GM23338 (cell line): ENCODE data around the gene PIPOX. TPM values are rescaled to one million over a fixed set of nuclear protein-coding genes. Genes with fewer than 3 reads are reported as not detected.

Source experiments
- ATAC-seq: fragments of 200-7000 bp; cut with Tn5 transposase; 3 replicates; pipeline ENCODE4 v1.9.1; 2020
- DNase-seq: peaks from one replicate; pipeline ENCODE4 v3.0.0-alpha.2; 2015; ENCODE audit warnings: low spot score
- H2AFZ ChIP-seq: fragments of 200-600 bp; sonication (generic); 2 replicates; pipeline ENCODE4 v1.8.0; 2016; ENCODE audit warnings: antibody characterized with exemption, mild to moderate bottlenecking, moderate library complexity
- H3F3A ChIP-seq: fragments of 200-600 bp; sonication (generic); replicated peaks from 2 replicates; pipeline ENCODE4 v1.8.0; 2017; ENCODE audit warnings: antibody characterized with exemption, mixed run types, low read depth
- H3K27ac ChIP-seq: fragments of 200-600 bp; sonication (generic); 2 replicates; pipeline ENCODE4 v1.6.1; 2016; ENCODE audit warnings: low read depth
- H3K27me3 ChIP-seq: fragments of 200-600 bp; sonication (generic); 2 replicates; pipeline ENCODE4 v1.8.0; 2016; ENCODE audit warnings: mild to moderate bottlenecking, mixed run types, moderate library complexity; ENCODE audit not compliant: insufficient read depth
- H3K36me3 ChIP-seq: fragments of 200-600 bp; sonication (generic); 2 replicates; pipeline ENCODE4 v1.8.0; 2016; ENCODE audit warnings: mild to moderate bottlenecking; ENCODE audit not compliant: insufficient read depth
- H3K4me1 ChIP-seq: fragments of 200-600 bp; sonication (generic); 2 replicates; pipeline ENCODE4 v1.8.0; 2016; ENCODE audit warnings: mild to moderate bottlenecking, moderate library complexity; ENCODE audit not compliant: insufficient read depth
- H3K4me2 ChIP-seq: fragments of 200-600 bp; sonication (generic); 2 replicates; pipeline ENCODE4 v1.7.1; 2017; ENCODE audit warnings: mixed run types
- H3K4me3 ChIP-seq: fragments of 200-600 bp; sonication (generic); 2 replicates; pipeline ENCODE4 v1.6.1; 2016; ENCODE audit warnings: mixed run types
- H3K79me2 ChIP-seq: fragments of 200-600 bp; sonication (generic); replicated peaks from 2 replicates; pipeline ENCODE4 v1.8.0; 2017; ENCODE audit warnings: mild to moderate bottlenecking; ENCODE audit not compliant: insufficient read depth
- H3K9me2 ChIP-seq: fragments of 200-600 bp; sonication (generic); 2 replicates; pipeline ENCODE4 v1.8.0; 2017; ENCODE audit not compliant: insufficient read depth
- H4K20me1 ChIP-seq: fragments of 200-600 bp; sonication (generic); replicated peaks from 2 replicates; pipeline ENCODE4 v1.8.0; 2017; ENCODE audit warnings: mild to moderate bottlenecking; ENCODE audit not compliant: insufficient read depth
- H3K27ac Mint-ChIP-seq: 2 replicates; pipeline ENCODE4 v1.8.0; 2020; ENCODE audit warnings: inconsistent platforms, mild to moderate bottlenecking, moderate library complexity, mixed read lengths
- H3K27me3 Mint-ChIP-seq: 3 replicates; pipeline ENCODE4 v1.8.0; 2022; ENCODE audit warnings: low read depth, mild to moderate bottlenecking, moderate library complexity, mixed read lengths, inconsistent platforms; ENCODE audit not compliant: insufficient read depth, poor library complexity
- H3K36me3 Mint-ChIP-seq: 3 replicates; pipeline ENCODE4 v1.8.0; 2021; ENCODE audit warnings: low read depth, mild to moderate bottlenecking, inconsistent platforms, moderate library complexity, mixed read lengths
- H3K4me1 Mint-ChIP-seq: 3 replicates; pipeline ENCODE4 v1.8.0; 2020; ENCODE audit warnings: mild to moderate bottlenecking, inconsistent platforms, mixed read lengths
- H3K4me3 Mint-ChIP-seq: 3 replicates; pipeline ENCODE4 v1.8.0; 2021; ENCODE audit warnings: moderate library complexity, mild to moderate bottlenecking, inconsistent platforms, mixed read lengths
- H3K9me3 Mint-ChIP-seq: 3 replicates; pipeline ENCODE4 v1.8.0; 2020; ENCODE audit warnings: moderate library complexity, mild to moderate bottlenecking, inconsistent platforms, mixed read lengths
- CREB1 ChIP-seq: fragments of 250-450 bp; sonication (Bioruptor Pico); IDR thresholded peaks from 2 replicates; pipeline ENCODE4 v1.5.0; 2020; ENCODE audit warnings: low read depth, mild to moderate bottlenecking, moderate library complexity
- ETS1 ChIP-seq: IDR thresholded peaks from 2 replicates; pipeline ENCODE4 v1.6.1; 2016; ENCODE audit warnings: antibody characterized with exemption
- JUNB ChIP-seq: IDR thresholded peaks from one replicate; pipeline ENCODE4 v1.6.1; 2016; ENCODE audit warnings: antibody characterized with exemption; ENCODE audit not compliant: unreplicated experiment
- NANOG ChIP-seq: IDR thresholded peaks from 2 replicates; pipeline ENCODE4 v1.6.1; 2016; ENCODE audit warnings: antibody characterized with exemption, borderline replicate concordance
- POLR2AphosphoS5 ChIP-seq: IDR thresholded peaks from 2 replicates; pipeline ENCODE4 v1.6.1; 2016; ENCODE audit warnings: antibody characterized with exemption, low read depth
- STAT1 ChIP-seq: IDR thresholded peaks from one replicate; pipeline ENCODE4 v1.6.1; 2016; ENCODE audit warnings: antibody characterized with exemption; ENCODE audit not compliant: unreplicated experiment
- ZNF114 ChIP-seq: fragments of 250-450 bp; sonication (Bioruptor Pico); IDR thresholded peaks from 2 replicates; pipeline ENCODE4 v1.5.0; 2020; ENCODE audit warnings: mild to moderate bottlenecking, moderate library complexity
- ZNF331 ChIP-seq: fragments of 250-450 bp; sonication (Bioruptor Pico); IDR thresholded peaks from 2 replicates; pipeline ENCODE4 v1.5.0; 2020; ENCODE audit warnings: low read depth, mild to moderate bottlenecking, moderate library complexity
- polyA plus RNA-seq: library from polyadenylated mRNA; unstranded; fragments of >200 nt; fragmentation: Nextera tagmentation; extraction: Ambion mirVana; gene quantifications from 2 replicates; pipeline ENCODE4 v1.2.1, GENCODE V29; 2016
- total RNA-seq: library from RNA; depleted of rRNA; stranded (reverse); fragments of >200 nt; shearing (Covaris generic); gene quantifications from 2 replicates; pipeline ENCODE4 v1.2.3, GENCODE V29; 2014
- TF ChIP-seq, protein P1 (sequence below): fragments of 250-450 bp; sonication (Bioruptor Pico); IDR thresholded peaks from 2 replicates; pipeline ENCODE4 v1.5.0; 2020; ENCODE audit warnings: mild to moderate bottlenecking, moderate library complexity

Gene PIPOX
- total and polyA plus RNA-seq, 2 experiments from 2014 or later = 22.6 to 34.6 TPM

- TF ChIP-seq, protein P1, sequence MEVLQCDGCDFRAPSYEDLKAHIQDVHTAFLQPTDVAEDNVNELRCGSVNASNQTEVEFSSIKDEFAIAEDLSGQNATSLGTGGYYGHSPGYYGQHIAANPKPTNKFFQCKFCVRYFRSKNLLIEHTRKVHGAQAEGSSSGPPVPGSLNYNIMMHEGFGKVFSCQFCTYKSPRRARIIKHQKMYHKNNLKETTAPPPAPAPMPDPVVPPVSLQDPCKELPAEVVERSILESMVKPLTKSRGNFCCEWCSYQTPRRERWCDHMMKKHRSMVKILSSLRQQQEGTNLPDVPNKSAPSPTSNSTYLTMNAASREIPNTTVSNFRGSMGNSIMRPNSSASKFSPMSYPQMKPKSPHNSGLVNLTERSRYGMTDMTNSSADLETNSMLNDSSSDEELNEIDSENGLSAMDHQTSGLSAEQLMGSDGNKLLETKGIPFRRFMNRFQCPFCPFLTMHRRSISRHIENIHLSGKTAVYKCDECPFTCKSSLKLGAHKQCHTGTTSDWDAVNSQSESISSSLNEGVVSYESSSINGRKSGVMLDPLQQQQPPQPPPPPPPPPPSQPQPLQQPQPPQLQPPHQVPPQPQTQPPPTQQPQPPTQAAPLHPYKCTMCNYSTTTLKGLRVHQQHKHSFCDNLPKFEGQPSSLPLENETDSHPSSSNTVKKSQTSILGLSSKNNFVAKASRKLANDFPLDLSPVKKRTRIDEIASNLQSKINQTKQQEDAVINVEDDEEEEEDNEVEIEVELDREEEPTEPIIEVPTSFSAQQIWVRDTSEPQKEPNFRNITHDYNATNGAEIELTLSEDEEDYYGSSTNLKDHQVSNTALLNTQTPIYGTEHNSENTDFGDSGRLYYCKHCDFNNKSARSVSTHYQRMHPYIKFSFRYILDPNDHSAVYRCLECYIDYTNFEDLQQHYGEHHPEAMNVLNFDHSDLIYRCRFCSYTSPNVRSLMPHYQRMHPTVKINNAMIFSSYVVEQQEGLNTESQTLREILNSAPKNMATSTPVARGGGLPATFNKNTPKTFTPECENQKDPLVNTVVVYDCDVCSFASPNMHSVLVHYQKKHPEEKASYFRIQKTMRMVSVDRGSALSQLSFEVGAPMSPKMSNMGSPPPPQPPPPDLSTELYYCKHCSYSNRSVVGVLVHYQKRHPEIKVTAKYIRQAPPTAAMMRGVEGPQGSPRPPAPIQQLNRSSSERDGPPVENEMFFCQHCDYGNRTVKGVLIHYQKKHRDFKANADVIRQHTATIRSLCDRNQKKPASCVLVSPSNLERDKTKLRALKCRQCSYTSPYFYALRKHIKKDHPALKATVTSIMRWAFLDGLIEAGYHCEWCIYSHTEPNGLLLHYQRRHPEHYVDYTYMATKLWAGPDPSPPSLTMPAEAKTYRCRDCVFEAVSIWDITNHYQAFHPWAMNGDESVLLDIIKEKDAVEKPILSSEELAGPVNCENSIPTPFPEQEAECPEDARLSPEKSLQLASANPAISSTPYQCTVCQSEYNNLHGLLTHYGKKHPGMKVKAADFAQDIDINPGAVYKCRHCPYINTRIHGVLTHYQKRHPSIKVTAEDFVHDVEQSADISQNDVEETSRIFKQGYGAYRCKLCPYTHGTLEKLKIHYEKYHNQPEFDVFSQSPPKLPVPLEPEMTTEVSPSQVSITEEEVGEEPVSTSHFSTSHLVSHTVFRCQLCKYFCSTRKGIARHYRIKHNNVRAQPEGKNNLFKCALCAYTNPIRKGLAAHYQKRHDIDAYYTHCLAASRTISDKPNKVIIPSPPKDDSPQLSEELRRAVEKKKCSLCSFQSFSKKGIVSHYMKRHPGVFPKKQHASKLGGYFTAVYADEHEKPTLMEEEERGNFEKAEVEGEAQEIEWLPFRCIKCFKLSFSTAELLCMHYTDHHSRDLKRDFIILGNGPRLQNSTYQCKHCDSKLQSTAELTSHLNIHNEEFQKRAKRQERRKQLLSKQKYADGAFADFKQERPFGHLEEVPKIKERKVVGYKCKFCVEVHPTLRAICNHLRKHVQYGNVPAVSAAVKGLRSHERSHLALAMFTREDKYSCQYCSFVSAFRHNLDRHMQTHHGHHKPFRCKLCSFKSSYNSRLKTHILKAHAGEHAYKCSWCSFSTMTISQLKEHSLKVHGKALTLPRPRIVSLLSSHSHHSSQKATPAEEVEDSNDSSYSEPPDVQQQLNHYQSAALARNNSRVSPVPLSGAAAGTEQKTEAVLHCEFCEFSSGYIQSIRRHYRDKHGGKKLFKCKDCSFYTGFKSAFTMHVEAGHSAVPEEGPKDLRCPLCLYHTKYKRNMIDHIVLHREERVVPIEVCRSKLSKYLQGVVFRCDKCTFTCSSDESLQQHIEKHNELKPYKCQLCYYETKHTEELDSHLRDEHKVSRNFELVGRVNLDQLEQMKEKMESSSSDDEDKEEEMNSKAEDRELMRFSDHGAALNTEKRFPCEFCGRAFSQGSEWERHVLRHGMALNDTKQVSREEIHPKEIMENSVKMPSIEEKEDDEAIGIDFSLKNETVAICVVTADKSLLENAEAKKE (CRISPR knock-in tag) = no peak
- TF ChIP-seq JUNB = no peak
Measured at GRCh38 chr17:29060475-29060874, 17.5 kb downstream of the PIPOX start (continued).

- Histone ChIP-seq H3F3A (no peaks in the 10 kb centered on the region; the same call in 1 of the 2 replicates), H3K27ac (no peak overlapping the region), H3K4me2 (peak overlapping the region; percentile 27; the same call in 1 of the 2 replicates), H2AFZ (no peak overlapping the region), H3K9me2 (no peaks in the 10 kb centered on the region), H4K20me1 (no peaks in the 10 kb centered on the region), H3K4me1 (peaks cover 34% of the 10 kb centered on the region), H3K79me2 (no peaks in the 10 kb centered on the region), H3K36me3 (no peaks in the 10 kb centered on the region), H3K27me3 (no peaks in the 10 kb centered on the region), H3K4me3 (no peak overlapping the region)
- Mint-ChIP-seq H3K27ac (no peak overlapping the region), H3K4me3 (no peak overlapping the region; the same call in 2 of the 3 replicates), H3K9me3 (no peaks in the 10 kb centered on the region; the same call in 2 of the 3 replicates), H3K27me3 (peaks cover 13% of the 10 kb centered on the region), H3K4me1 (peaks cover 41% of the 10 kb centered on the region), H3K36me3 (peaks cover 4% of the 10 kb centered on the region; the same call in 2 of the 3 replicates)
- ATAC-seq (no peak), DNase-seq (no peak)
- TF ChIP-seq ETS1 = no peak
- TF ChIP-seq STAT1 = no peak
- TF ChIP-seq ZNF331 (CRISPR knock-in tag) = no peak
- TF ChIP-seq NANOG = no peak
- no peak for TF ChIP-seq ZNF114 (CRISPR knock-in tag)
- TF ChIP-seq CREB1 (CRISPR knock-in tag) = no peak
- TF ChIP-seq JUNB = no peak
- TF ChIP-seq, protein P1 (CRISPR knock-in tag) = no peak
- TF ChIP-seq POLR2AphosphoS5 = no peak
Measured at GRCh38 chr17:29061036-29061435, 18.1 kb downstream of the PIPOX start.
